HEK293 (cell line): ENCODE measurements around the gene ESRRG.

Experiments
- CTCF ChIA-PET: fragments of 350-600 bp; formaldehyde crosslinking; extraction: SDS; loops from one replicate; lab custom pipeline; 2021; ENCODE audit warnings: antibody characterized with exemption; lab: Yijun Ruan, JAX
- POLR2A ChIA-PET: fragments of 300-600 bp; formaldehyde crosslinking; extraction: SDS; loops from one replicate; lab custom pipeline; 2020; ENCODE audit warnings: antibody characterized with exemption, inconsistent platforms; lab: Yijun Ruan, JAX
- H3K27ac ChIP-seq: fragments of 200-500 bp; sonication (Bioruptor generic); 2 replicates; pipeline ENCODE4 v1.5.1; 2014; ENCODE audit warnings: low read depth, low read length, control low read depth, inconsistent platforms; ENCODE audit errors: extremely low read depth
- H3K36me3 ChIP-seq, 2 experiments: fragments of 200-500 bp in 1 of 2; sonication (Bioruptor generic) in 1 of 2; 1 replicate in 1 of 2; 2 replicates in 1 of 2; pipeline ENCODE4 v1.5.1; 2014 to 2017; ENCODE audit warnings: inconsistent platforms in 2 of 2, low read length in 2 of 2; ENCODE audit not compliant: control insufficient read depth in 2 of 2, insufficient read depth in 1 of 2
- H3K4me1 ChIP-seq: fragments of 200-500 bp; sonication (Bioruptor generic); 2 replicates; pipeline ENCODE4 v1.5.1; 2014; ENCODE audit warnings: mild to moderate bottlenecking, low read length, inconsistent platforms; ENCODE audit not compliant: control insufficient read depth, insufficient read depth
- H3K4me3 ChIP-seq: 2 replicates; pipeline ENCODE4 v1.5.1; 2011; ENCODE audit warnings: low read depth, mild to moderate bottlenecking, control low read depth, low read length, moderate library complexity
- H3K9me3 ChIP-seq: fragments of 200-500 bp; sonication (Bioruptor generic); 2 replicates; pipeline ENCODE4 v1.5.1; 2014; ENCODE audit warnings: low read depth, low read length, inconsistent platforms; ENCODE audit not compliant: control insufficient read depth, insufficient read depth
- HOXA7 ChIP-seq: sonication (generic); formaldehyde crosslinking; IDR thresholded peaks from 2 replicates; pipeline ENCODE4 v1.8.1; 2022; ENCODE audit warnings: missing genetic modification reagents, borderline replicate concordance
- OSR2 ChIP-seq: fragments of 450-650 bp; formaldehyde crosslinking; IDR thresholded peaks from 2 replicates; pipeline ENCODE4 v1.5.1; 2016; ENCODE audit warnings: missing biosample characterization, missing genetic modification characterization
- SALL2 ChIP-seq: fragments of 450-650 bp; formaldehyde crosslinking; IDR thresholded peaks from 2 replicates; pipeline ENCODE4 v1.5.0; 2017; ENCODE audit warnings: missing biosample characterization, mild to moderate bottlenecking, missing genetic modification characterization, borderline replicate concordance
- SP7 ChIP-seq: fragments of 450-650 bp; formaldehyde crosslinking; IDR thresholded peaks from 2 replicates; pipeline ENCODE4 v1.5.1; 2016; ENCODE audit warnings: missing biosample characterization, missing genetic modification characterization
- TRIM28 ChIP-seq: IDR thresholded peaks from 2 replicates; pipeline ENCODE4 v1.6.1; 2011; ENCODE audit warnings: low read length, control low read depth, borderline replicate concordance
- ZNF10 ChIP-seq: fragments of 450-650 bp; formaldehyde crosslinking; IDR thresholded peaks from 2 replicates; pipeline ENCODE4 v1.5.1; 2017; ENCODE audit warnings: missing biosample characterization, missing genetic modification characterization
- ZNF132 ChIP-seq: fragments of 450-650 bp; formaldehyde crosslinking; IDR thresholded peaks from 2 replicates; pipeline ENCODE4 v1.5.1; 2017; ENCODE audit warnings: missing biosample characterization, missing genetic modification characterization, borderline replicate concordance
- ZNF140 ChIP-seq: fragments of 450-650 bp; formaldehyde crosslinking; IDR thresholded peaks from 2 replicates; pipeline ENCODE4 v1.5.1; 2016; ENCODE audit warnings: missing biosample characterization, missing genetic modification characterization
- ZNF223 ChIP-seq: fragments of 450-650 bp; formaldehyde crosslinking; IDR thresholded peaks from 2 replicates; pipeline ENCODE4 v1.5.1; 2016; ENCODE audit warnings: missing biosample characterization, missing genetic modification characterization
- ZNF23 ChIP-seq: fragments of 450-650 bp; formaldehyde crosslinking; IDR thresholded peaks from 2 replicates; pipeline ENCODE4 v1.5.1; 2016; ENCODE audit warnings: missing biosample characterization, missing genetic modification characterization, borderline replicate concordance
- ZNF280C ChIP-seq: fragments of 450-650 bp; formaldehyde crosslinking; IDR thresholded peaks from 2 replicates; pipeline ENCODE4 v1.5.1; 2016; ENCODE audit warnings: missing biosample characterization, missing genetic modification characterization
- ZNF292 ChIP-seq: fragments of 450-650 bp; formaldehyde crosslinking; IDR thresholded peaks from 2 replicates; pipeline ENCODE4 v1.5.1; 2016; ENCODE audit warnings: low read depth, missing biosample characterization, missing genetic modification characterization, borderline replicate concordance
- ZNF335 ChIP-seq: fragments of 450-650 bp; formaldehyde crosslinking; conservative IDR thresholded peaks from 2 replicates; pipeline ENCODE4 v1.5.1; 2016; ENCODE audit warnings: missing biosample characterization, missing genetic modification characterization
- ZNF354C ChIP-seq: fragments of 450-650 bp; formaldehyde crosslinking; IDR thresholded peaks from 2 replicates; pipeline ENCODE4 v1.5.1; 2016; ENCODE audit warnings: missing biosample characterization, missing genetic modification characterization, low read depth, borderline replicate concordance
- ZNF423 ChIP-seq: fragments of 450-650 bp; formaldehyde crosslinking; IDR thresholded peaks from 2 replicates; pipeline ENCODE4 v1.5.1; 2016; ENCODE audit warnings: missing biosample characterization, missing genetic modification characterization
- ZNF488 ChIP-seq: fragments of 450-650 bp; formaldehyde crosslinking; IDR thresholded peaks from 2 replicates; pipeline ENCODE4 v1.5.1; 2016; ENCODE audit warnings: missing biosample characterization, missing genetic modification characterization
- ZNF548 ChIP-seq: fragments of 450-650 bp; formaldehyde crosslinking; IDR thresholded peaks from 2 replicates; pipeline ENCODE4 v1.5.1; 2016; ENCODE audit warnings: missing biosample characterization, missing genetic modification characterization
- ZNF558 ChIP-seq: fragments of 450-650 bp; formaldehyde crosslinking; IDR thresholded peaks from 2 replicates; pipeline ENCODE4 v1.5.1; 2016; ENCODE audit warnings: missing biosample characterization, missing genetic modification characterization
- ZNF596 ChIP-seq: fragments of 450-650 bp; IDR thresholded peaks from 2 replicates; pipeline ENCODE4 v1.5.0; 2018; ENCODE audit warnings: missing biosample characterization, mild to moderate bottlenecking, missing genetic modification characterization, moderate library complexity
- ZNF645 ChIP-seq: fragments of 450-650 bp; formaldehyde crosslinking; IDR thresholded peaks from 2 replicates; pipeline ENCODE4; 2016; ENCODE audit warnings: missing biosample characterization, missing genetic modification characterization
- ZNF707 ChIP-seq: fragments of 450-650 bp; formaldehyde crosslinking; IDR thresholded peaks from 2 replicates; pipeline ENCODE4 v1.5.1; 2016; ENCODE audit warnings: missing biosample characterization, missing genetic modification characterization
- ZNF76 ChIP-seq: fragments of 450-650 bp; formaldehyde crosslinking; IDR thresholded peaks from 2 replicates; pipeline ENCODE4; 2016; ENCODE audit warnings: low read depth, missing biosample characterization, missing genetic modification characterization, borderline replicate concordance
- TF ChIP-seq, protein P1 (sequence below): fragments of 450-650 bp; formaldehyde crosslinking; IDR thresholded peaks from 2 replicates; pipeline ENCODE4 v1.5.1; 2017; ENCODE audit warnings: missing biosample characterization, mild to moderate bottlenecking, missing genetic modification characterization, moderate library complexity
- TF ChIP-seq, protein P2 (sequence below): fragments of 450-650 bp; formaldehyde crosslinking; IDR thresholded peaks from 2 replicates; pipeline ENCODE4 v1.5.1; 2016; ENCODE audit warnings: missing biosample characterization, missing genetic modification characterization, borderline replicate concordance

The ESRRG gene

GRCh38 chr1:216483672-216484401, 239.4 kb downstream of the ESRRG start:
- Histone ChIP-seq H3K27ac (no peak overlapping the region), H3K9me3 (no peaks in the 10 kb centered on the region), H3K36me3 (no peaks in the 10 kb centered on the region), H3K4me3 (no peak overlapping the region), H3K4me1 (no peaks in the 10 kb centered on the region)
- no peak for TF ChIP-seq ZNF548
- no peak for TF ChIP-seq ZNF707 (tag by site-specific recombination)
- no peak for TF ChIP-seq ZNF354C (tag by site-specific recombination)
- TF ChIP-seq, protein P1, sequence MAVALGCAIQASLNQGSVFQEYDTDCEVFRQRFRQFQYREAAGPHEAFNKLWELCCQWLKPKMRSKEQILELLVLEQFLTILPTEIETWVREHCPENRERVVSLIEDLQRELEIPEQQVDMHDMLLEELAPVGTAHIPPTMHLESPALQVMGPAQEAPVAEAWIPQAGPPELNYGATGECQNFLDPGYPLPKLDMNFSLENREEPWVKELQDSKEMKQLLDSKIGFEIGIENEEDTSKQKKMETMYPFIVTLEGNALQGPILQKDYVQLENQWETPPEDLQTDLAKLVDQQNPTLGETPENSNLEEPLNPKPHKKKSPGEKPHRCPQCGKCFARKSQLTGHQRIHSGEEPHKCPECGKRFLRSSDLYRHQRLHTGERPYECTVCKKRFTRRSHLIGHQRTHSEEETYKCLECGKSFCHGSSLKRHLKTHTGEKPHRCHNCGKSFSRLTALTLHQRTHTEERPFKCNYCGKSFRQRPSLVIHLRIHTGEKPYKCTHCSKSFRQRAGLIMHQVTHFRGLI (tag by site-specific recombination) = no peak
- no peak for TF ChIP-seq ZNF280C
- no peak for TF ChIP-seq ZNF596 (tag by site-specific recombination)
- TF ChIP-seq ZNF645 = no peak
- no peak for TF ChIP-seq ZNF223
- no peak for TF ChIP-seq SALL2 (tag by site-specific recombination)
- no peak for TF ChIP-seq ZNF488 (tag by site-specific recombination)
- no peak for TF ChIP-seq ZNF132
- TF ChIP-seq ZNF558 (tag by site-specific recombination) = no peak
- TF ChIP-seq ZNF292 (tag by site-specific recombination) = no peak
- CTCF ChIA-PET = no interaction called here
- POLR2A ChIA-PET = no interaction called here

DNA sequence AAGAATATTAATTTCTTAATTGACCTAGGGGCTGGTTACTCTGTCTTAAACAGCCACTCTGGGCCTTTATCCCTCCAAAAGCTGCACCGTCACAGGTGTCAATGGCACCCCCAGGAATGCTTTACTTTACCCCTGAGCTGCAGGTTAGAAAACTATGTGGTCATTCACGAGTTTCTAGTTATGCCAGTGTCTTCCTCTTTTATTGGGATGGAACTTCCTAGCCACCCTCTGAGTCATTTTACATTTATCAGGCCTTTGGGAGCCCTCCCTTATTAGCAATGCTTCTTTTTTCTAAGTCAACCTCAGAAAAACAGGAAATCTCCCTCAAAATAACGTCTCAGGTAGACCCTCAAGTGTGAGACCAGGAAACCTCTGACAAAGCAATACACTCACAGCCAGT, 240.6 kb downstream of the ESRRG start:
- ChIA-PET POLR2A (no interaction called here), CTCF (no interaction called here)
- no peak for TF ChIP-seq OSR2 (tag by site-specific recombination)
- Histone ChIP-seq H3K4me1 (no peaks in the 10 kb centered on the region), H3K36me3 (no peaks in the 10 kb centered on the region), H3K4me3 (no peak overlapping the region), H3K27ac (no peak overlapping the region), H3K9me3 (no peaks in the 10 kb centered on the region)

- H3K9me3 ChIP-seq = no peaks in the 10 kb centered on the region
- H3K4me1 ChIP-seq = no peaks in the 10 kb centered on the region
- no peaks in the 10 kb centered on the region for H3K36me3 ChIP-seq
- H3K27ac ChIP-seq = no peak overlapping the region
- ChIA-PET POLR2A (no interaction called here), CTCF (no interaction called here)
- no peak overlapping the region for H3K4me3 ChIP-seq
- no peak for TF ChIP-seq SP7 (tag by site-specific recombination)
- TF ChIP-seq TRIM28 = no peak
- no peak for TF ChIP-seq ZNF140 (tag by site-specific recombination)
- no peak for TF ChIP-seq ZNF10 (tag by site-specific recombination)
- TF ChIP-seq ZNF23 = no peak
- TF ChIP-seq ZNF423 (tag by site-specific recombination) = no peak
- TF ChIP-seq ZNF76 (tag by site-specific recombination) = no peak
- TF ChIP-seq ZNF335 (tag by site-specific recombination) = no peak
- TF ChIP-seq HOXA7 = no peak
- TF ChIP-seq, protein P2, sequence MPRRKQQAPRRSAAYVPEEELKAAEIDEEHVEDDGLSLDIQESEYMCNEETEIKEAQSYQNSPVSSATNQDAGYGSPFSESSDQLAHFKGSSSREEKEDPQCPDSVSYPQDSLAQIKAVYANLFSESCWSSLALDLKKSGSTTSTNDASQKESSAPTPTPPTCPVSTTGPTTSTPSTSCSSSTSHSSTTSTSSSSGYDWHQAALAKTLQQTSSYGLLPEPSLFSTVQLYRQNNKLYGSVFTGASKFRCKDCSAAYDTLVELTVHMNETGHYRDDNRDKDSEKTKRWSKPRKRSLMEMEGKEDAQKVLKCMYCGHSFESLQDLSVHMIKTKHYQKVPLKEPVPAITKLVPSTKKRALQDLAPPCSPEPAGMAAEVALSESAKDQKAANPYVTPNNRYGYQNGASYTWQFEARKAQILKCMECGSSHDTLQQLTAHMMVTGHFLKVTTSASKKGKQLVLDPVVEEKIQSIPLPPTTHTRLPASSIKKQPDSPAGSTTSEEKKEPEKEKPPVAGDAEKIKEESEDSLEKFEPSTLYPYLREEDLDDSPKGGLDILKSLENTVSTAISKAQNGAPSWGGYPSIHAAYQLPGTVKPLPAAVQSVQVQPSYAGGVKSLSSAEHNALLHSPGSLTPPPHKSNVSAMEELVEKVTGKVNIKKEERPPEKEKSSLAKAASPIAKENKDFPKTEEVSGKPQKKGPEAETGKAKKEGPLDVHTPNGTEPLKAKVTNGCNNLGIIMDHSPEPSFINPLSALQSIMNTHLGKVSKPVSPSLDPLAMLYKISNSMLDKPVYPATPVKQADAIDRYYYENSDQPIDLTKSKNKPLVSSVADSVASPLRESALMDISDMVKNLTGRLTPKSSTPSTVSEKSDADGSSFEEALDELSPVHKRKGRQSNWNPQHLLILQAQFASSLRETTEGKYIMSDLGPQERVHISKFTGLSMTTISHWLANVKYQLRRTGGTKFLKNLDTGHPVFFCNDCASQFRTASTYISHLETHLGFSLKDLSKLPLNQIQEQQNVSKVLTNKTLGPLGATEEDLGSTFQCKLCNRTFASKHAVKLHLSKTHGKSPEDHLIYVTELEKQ (tag by site-specific recombination) = no peak
- no peak for TF ChIP-seq ZNF707 (tag by site-specific recombination)
Measured at GRCh38 chr1:216478238-216478637, 245.0 kb downstream of the ESRRG start.
